GM13976 (cell line): ENCODE data around the gene ZNF639.
"Not testable (repeated sequence)": the region's sequence is repeated elsewhere in the genome, so short reads cannot be mapped to it uniquely, and the experiment has no call there.

Source experiments
- DNase-seq: peaks from one replicate; pipeline ENCODE4 v3.0.0; 2012; ENCODE audit warnings: low spot score
- CTCF ChIP-seq: IDR thresholded peaks from 2 replicates; pipeline ENCODE4 v1.5.1; 2012; ENCODE audit warnings: borderline replicate concordance, mild to moderate bottlenecking; ENCODE audit not compliant: insufficient read depth; ENCODE audit errors: extremely low read depth, missing control alignments, control extremely low read depth
- in situ Hi-C: fragments of 300-500 bp; cut with MboI; formaldehyde crosslinking; loops from one replicate; pipeline ENCODE4 v1.12.0; 2022; ENCODE audit warnings: low sequenced_read_pairs, mixed read lengths, inconsistent platforms; ENCODE audit not compliant: unreplicated experiment

Gene ZNF639, protein sequence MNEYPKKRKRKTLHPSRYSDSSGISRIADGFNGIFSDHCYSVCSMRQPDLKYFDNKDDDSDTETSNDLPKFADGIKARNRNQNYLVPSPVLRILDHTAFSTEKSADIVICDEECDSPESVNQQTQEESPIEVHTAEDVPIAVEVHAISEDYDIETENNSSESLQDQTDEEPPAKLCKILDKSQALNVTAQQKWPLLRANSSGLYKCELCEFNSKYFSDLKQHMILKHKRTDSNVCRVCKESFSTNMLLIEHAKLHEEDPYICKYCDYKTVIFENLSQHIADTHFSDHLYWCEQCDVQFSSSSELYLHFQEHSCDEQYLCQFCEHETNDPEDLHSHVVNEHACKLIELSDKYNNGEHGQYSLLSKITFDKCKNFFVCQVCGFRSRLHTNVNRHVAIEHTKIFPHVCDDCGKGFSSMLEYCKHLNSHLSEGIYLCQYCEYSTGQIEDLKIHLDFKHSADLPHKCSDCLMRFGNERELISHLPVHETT

GRCh38 chr3:179322286-179323196 is at the start of gene ZNF639:
Gene ZNF639 (plus strand): TSS chr3:179323031. CDS start chr3:179328294, 5,263 bp downstream.
- in situ Hi-C loops: loop anchor here (25.0 kb wide), 1 partner anchor 885 kb away; no protein-coding TSS in a partner anchor
- DNase-seq: peak; percentile 93
- peak; percentile 91 for TF ChIP-seq CTCF

DNA sequence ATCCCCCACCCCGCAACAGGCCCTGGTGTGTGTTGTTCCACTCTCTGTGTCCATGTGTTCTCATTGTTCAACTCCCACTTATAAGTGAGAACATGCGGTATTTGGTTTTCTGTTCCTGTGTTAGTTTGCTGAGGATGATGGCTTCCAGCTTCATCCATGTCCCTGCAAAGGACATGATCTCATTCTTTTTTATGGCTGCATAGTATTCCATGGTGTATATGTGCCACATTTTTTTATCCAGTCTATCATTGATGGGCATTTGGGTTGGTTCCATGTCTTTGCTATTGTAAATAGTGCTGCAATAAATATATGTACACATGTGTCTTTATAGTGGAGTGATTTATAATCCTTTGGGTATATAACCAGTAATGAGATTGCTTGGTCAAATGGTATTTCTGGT is 48.4 kb upstream of the ZNF639 start:
- DNase-seq, in situ Hi-C loops: not testable (repeated sequence)

DNA sequence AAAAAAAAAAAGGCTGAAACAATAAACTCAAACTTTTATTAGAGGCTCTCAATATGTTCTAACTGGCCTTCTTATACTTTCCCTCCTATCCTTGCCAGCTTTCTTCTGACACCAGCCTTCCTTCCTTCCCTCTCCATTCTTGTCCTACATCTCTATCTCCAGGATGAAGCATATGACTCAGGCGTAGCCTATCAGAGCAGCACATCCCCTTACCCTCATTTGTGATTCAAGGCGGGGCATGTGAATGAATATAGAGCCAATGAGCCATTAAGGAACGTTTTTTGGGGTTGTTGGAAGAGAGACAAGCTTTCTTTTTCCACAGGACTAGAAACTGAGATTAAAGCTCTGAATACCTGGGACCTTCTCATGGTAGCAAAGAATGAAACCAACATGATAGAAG is 46.8 kb upstream of the ZNF639 start:
- no peak for DNase-seq
- no peak for TF ChIP-seq CTCF
- in situ Hi-C loops: no loop called here

GRCh38 chr3:179276743-179277142 is 46.1 kb upstream of the ZNF639 start:
- TF ChIP-seq CTCF: no peak
- in situ Hi-C loops: no loop called here
- no peak for DNase-seq

DNA sequence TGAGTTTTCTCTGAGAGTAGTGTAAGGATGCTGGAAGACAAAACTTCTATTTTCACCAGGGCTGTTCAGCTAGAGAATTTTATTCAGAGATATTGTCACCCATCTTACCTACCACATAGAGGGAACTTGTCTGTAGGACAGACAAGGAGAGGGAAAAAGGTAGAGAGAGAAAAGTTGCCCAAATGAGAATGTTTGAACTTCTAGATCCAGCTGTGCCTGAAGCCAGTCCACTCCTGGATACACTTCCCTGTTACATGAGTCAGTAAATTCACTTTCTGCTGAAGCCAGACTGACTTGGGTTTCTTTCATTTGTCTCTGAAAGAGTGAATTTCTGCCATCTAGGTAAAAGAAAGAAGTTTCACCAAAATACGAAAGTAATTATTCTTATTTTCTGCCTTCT is 44.7 kb upstream of the ZNF639 start:
- in situ Hi-C loops: no loop called here
- no peak for TF ChIP-seq CTCF
- no peak for DNase-seq

DNA sequence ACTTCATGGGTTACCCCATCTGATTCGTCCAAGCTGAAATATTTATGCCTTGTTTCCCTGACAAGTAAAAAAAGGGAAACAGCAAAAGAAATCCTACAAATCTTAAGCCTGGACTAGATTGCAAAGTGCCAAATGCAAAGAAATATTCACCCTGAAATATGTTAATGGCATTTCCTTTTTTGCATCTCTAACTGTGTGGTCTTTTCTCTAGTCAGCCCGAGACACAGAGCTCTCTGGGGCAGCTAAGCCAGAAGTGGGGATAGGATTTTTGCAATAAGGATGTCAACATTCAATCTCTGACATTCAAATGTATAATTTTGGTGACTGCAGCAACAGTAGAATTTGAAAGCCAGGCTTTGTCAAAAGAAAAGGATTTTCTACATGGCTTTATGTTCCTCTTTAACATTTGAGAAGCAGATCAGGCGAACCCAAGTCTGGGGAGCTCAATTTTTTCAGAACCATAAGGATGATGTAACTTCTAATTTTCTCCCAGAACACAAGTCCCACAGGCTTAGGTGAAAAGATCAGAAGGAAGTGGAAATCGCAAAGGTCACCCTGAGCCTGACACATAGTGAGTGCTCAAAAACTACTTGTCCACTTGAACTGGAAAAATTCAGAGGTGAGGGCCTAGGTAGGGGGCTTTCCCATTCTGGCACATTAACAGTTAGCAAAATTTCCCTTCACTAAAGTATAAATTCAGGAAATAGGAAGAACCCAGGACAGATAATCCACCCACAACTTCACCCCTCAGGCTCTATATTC is 43.7 kb upstream of the ZNF639 start:
- TF ChIP-seq CTCF: no peak

More for the DNA sequence above, 43.7 kb upstream of the ZNF639 start:
- in situ Hi-C loops: no loop called here
- DNase-seq: no peak
